Measurements from ENCODE around the gene RAB37.

Gene RAB37

GRCh38 chr17:74722782-74723181 is 14.3 kb upstream of the RAB37 start:
- in situ Hi-C loops (cut with MboI; ENCODE audit: low pct_unique_long_range_greater_than_20kb, low sequenced_read_pairs, unreplicated experiment) = no loop called here
- DNase-seq (ENCODE audit: low spot score) = no peak
- no peak for TF ChIP-seq CTCF (IDR thresholded peaks at IDR 0.05; ENCODE audit: extremely low read depth, insufficient read depth, missing control alignments)

GRCh38 chr17:74723891-74724290 is 13.2 kb upstream of the RAB37 start:
- no peak for DNase-seq (ENCODE audit: low spot score)
- in situ Hi-C loops (cut with MboI; ENCODE audit: low pct_unique_long_range_greater_than_20kb, low sequenced_read_pairs, unreplicated experiment) = no loop called here
- no peak for TF ChIP-seq CTCF (IDR thresholded peaks at IDR 0.05; ENCODE audit: extremely low read depth, insufficient read depth, missing control alignments)

GRCh38 chr17:74725111-74725510 is 11.9 kb upstream of the RAB37 start:
- no peak for TF ChIP-seq CTCF (IDR thresholded peaks at IDR 0.05; ENCODE audit: extremely low read depth, insufficient read depth, missing control alignments)
- in situ Hi-C loops (cut with MboI; ENCODE audit: low pct_unique_long_range_greater_than_20kb, low sequenced_read_pairs, unreplicated experiment) = no loop called here
- no peak for DNase-seq (ENCODE audit: low spot score)

- DNase-seq (ENCODE audit: low spot score) = no peak
- in situ Hi-C loops (cut with MboI; ENCODE audit: low pct_unique_long_range_greater_than_20kb, low sequenced_read_pairs, unreplicated experiment) = no loop called here
- no peak for TF ChIP-seq CTCF (IDR thresholded peaks at IDR 0.05; ENCODE audit: extremely low read depth, insufficient read depth, missing control alignments)
These were observed 8.9 kb upstream of the RAB37 start for GRCh38 chr17:74728033-74728701.

GRCh38 chr17:74728702-74729075 is 8.4 kb upstream of the RAB37 start:
- DNase-seq (ENCODE audit: low spot score) = no peak
- TF ChIP-seq CTCF (IDR thresholded peaks at IDR 0.05; ENCODE audit: extremely low read depth, insufficient read depth, missing control alignments) = no peak
- in situ Hi-C loops (cut with MboI; ENCODE audit: low pct_unique_long_range_greater_than_20kb, low sequenced_read_pairs, unreplicated experiment) = no loop called here

- DNase-seq (ENCODE audit: low spot score) = no peak
- no peak for TF ChIP-seq CTCF (IDR thresholded peaks at IDR 0.05; ENCODE audit: extremely low read depth, insufficient read depth, missing control alignments)
- in situ Hi-C loops (cut with MboI; ENCODE audit: low pct_unique_long_range_greater_than_20kb, low sequenced_read_pairs, unreplicated experiment) = no loop called here
These were observed 7.7 kb upstream of the RAB37 start for GRCh38 chr17:74729368-74729767.

Measured in GM13977 (cell line).